ENCODE results near the gene XYLT1.

GRCh38 chr16:17230932-17231581 is 239.7 kb downstream of the XYLT1 start:
- TF ChIP-seq ELF4 (IDR thresholded peaks at IDR 0.05) (no peak), NFRKB (IDR thresholded peaks at IDR 0.05) (no peak), FOXK2 (IDR thresholded peaks at IDR 0.05) (no peak), ZNF384 (IDR thresholded peaks at IDR 0.05) (no peak), BHLHE40 (IDR thresholded peaks at IDR 0.05; ENCODE audit: borderline replicate concordance) (no peak), SP1 (IDR thresholded peaks at IDR 0.05) (no peak), CTBP1 (IDR thresholded peaks at IDR 0.05; ENCODE audit: borderline replicate concordance) (no peak), FOXA1 (IDR thresholded peaks at IDR 0.05) (no peak), FOXM1 (IDR thresholded peaks at IDR 0.05; ENCODE audit: borderline replicate concordance) (no peak), HDGF (IDR thresholded peaks at IDR 0.05; ENCODE audit: borderline replicate concordance) (no peak), SUZ12 (IDR thresholded peaks at IDR 0.05) (no peak), L3MBTL2 (conservative IDR thresholded peaks at IDR 0.05) (no peak)
- TF ChIP-seq, protein P1, sequence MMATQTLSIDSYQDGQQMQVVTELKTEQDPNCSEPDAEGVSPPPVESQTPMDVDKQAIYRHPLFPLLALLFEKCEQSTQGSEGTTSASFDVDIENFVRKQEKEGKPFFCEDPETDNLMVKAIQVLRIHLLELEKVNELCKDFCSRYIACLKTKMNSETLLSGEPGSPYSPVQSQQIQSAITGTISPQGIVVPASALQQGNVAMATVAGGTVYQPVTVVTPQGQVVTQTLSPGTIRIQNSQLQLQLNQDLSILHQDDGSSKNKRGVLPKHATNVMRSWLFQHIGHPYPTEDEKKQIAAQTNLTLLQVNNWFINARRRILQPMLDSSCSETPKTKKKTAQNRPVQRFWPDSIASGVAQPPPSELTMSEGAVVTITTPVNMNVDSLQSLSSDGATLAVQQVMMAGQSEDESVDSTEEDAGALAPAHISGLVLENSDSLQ (IDR thresholded peaks at IDR 0.05): no peak
